Activated CD4-positive, alpha-beta memory T cell treated with anti-CD3 and anti-CD28 coated beads, Interleukin-2, amount 10 ng/mL, durations not matched to agents 7 days and 5 days (primary cell): ENCODE results near the gene BICRA. TPM values are rescaled to one million over a fixed set of nuclear protein-coding genes. Genes with fewer than 3 reads are reported as not detected.

Source experiments
- CTCF ChIA-PET: fragments of 350-600 bp; sonication (Branson Sonifier 250); formaldehyde crosslinking; loops from one replicate; lab custom pipeline; 2021; ENCODE audit warnings: antibody characterized with exemption, inconsistent platforms; lab: Charles Lee
- POLR2A ChIA-PET: fragments of 350-600 bp; sonication (Branson Sonifier 250); formaldehyde crosslinking; loops from one replicate; lab custom pipeline; 2021; ENCODE audit warnings: antibody characterized with exemption; lab: Charles Lee
- DNase-seq: peaks from one replicate; pipeline ENCODE4 v3.0.0-alpha.2; 2020
- H3K27ac Mint-ChIP-seq: one replicate; pipeline ENCODE4 v1.8.0; 2021; ENCODE audit warnings: mild to moderate bottlenecking, mixed read lengths
- H3K27me3 Mint-ChIP-seq: one replicate; pipeline ENCODE4 v1.8.0; 2021; ENCODE audit warnings: mixed read lengths
- H3K36me3 Mint-ChIP-seq: one replicate; pipeline ENCODE4 v1.8.0; 2021; ENCODE audit warnings: low read depth, mixed read lengths
- H3K4me1 Mint-ChIP-seq: one replicate; pipeline ENCODE4 v1.8.0; 2021; ENCODE audit warnings: mixed read lengths
- H3K4me3 Mint-ChIP-seq: one replicate; pipeline ENCODE4 v1.8.0; 2021; ENCODE audit warnings: mild to moderate bottlenecking, mixed read lengths
- H3K9me3 Mint-ChIP-seq: one replicate; pipeline ENCODE4 v1.8.0; 2021; ENCODE audit warnings: mixed read lengths
- total RNA-seq, 2 experiments: library from RNA; stranded (reverse); gene quantifications; one replicate each; pipeline ENCODE4 v1.2.3, GENCODE V29; 2021

BICRA gene
- total RNA-seq, 2 experiments from 2014 or later = 20.2 to 23.3 TPM

GRCh38 chr19:47697863-47698609 lies 89.1 kb downstream of the BICRA start:
- H3K27me3 Mint-ChIP-seq = no peaks in the 10 kb centered on the region
- peak overlapping the region; percentile 21 for H3K27ac Mint-ChIP-seq
- ChIA-PET POLR2A (interaction anchor here (0.7 kb wide), 2 partner anchors 210 to 261 kb away, joined by 3 read pairs; no protein-coding TSS in a partner anchor), CTCF (interaction anchor here (0.9 to 3.7 kb wide), 8 partner anchors 10 to 401 kb away, joined by 3 to 45 read pairs (median 5); partner anchors contain the start of gene KPTN)
- peak; percentile 69 for DNase-seq
- H3K36me3 Mint-ChIP-seq = peaks cover 17% of the 10 kb centered on the region
- H3K9me3 Mint-ChIP-seq = no peaks in the 10 kb centered on the region
- H3K4me1 Mint-ChIP-seq = no peaks in the 10 kb centered on the region
- H3K4me3 Mint-ChIP-seq = no peak overlapping the region

GRCh38 chr19:47698631-47699359 lies 89.9 kb downstream of the BICRA start:
- Mint-ChIP-seq H3K4me3 (no peak overlapping the region), H3K36me3 (peaks cover 22% of the 10 kb centered on the region), H3K27ac (no peak overlapping the region), H3K27me3 (no peaks in the 10 kb centered on the region), H3K9me3 (no peaks in the 10 kb centered on the region), H3K4me1 (no peaks in the 10 kb centered on the region)
- CTCF ChIA-PET = interaction anchor here (0.9 to 3.7 kb wide), 11 partner anchors 10 to 402 kb away, joined by 3 to 45 read pairs (median 5); no protein-coding TSS in a partner anchor
- POLR2A ChIA-PET = interaction anchor here (0.7 to 0.9 kb wide), 2 partner anchors 210 to 262 kb away, joined by 3 read pairs; no protein-coding TSS in a partner anchor
- no peak for DNase-seq

- ChIA-PET CTCF (interaction anchor here (0.6 to 3.7 kb wide), 14 partner anchors 9 to 425 kb away, joined by 3 to 45 read pairs (median 5); partner anchors contain the start of genes EHD2 and KPTN), POLR2A (interaction anchor here (0.9 kb wide), 1 partner anchor 263 kb away, joined by 3 read pairs; no protein-coding TSS in a partner anchor)
- H3K9me3 Mint-ChIP-seq = no peaks in the 10 kb centered on the region
- DNase-seq = peak; percentile 61
- H3K36me3 Mint-ChIP-seq = peaks cover 27% of the 10 kb centered on the region
- H3K4me3 Mint-ChIP-seq = no peak overlapping the region
- no peak overlapping the region for H3K27ac Mint-ChIP-seq
- no peaks in the 10 kb centered on the region for H3K4me1 Mint-ChIP-seq
- no peaks in the 10 kb centered on the region for H3K27me3 Mint-ChIP-seq
Observed at GRCh38 chr19:47699360-47699917, 90.5 kb downstream of the BICRA start.

GRCh38 chr19:47700934-47701716 lies 92.2 kb downstream of the BICRA start:
- POLR2A ChIA-PET = no interaction called here
- CTCF ChIA-PET = interaction anchor here (1.4 to 3.7 kb wide), 4 partner anchors 12 to 264 kb away, joined by 5 to 45 read pairs (median 6); partner anchors contain the start of genes EHD2 and KPTN
- H3K4me3 Mint-ChIP-seq = no peak overlapping the region
- no peak for DNase-seq
- H3K36me3 Mint-ChIP-seq = peaks cover 27% of the 10 kb centered on the region
- no peak overlapping the region for H3K27ac Mint-ChIP-seq
- no peaks in the 10 kb centered on the region for H3K4me1 Mint-ChIP-seq
- H3K27me3 Mint-ChIP-seq = no peaks in the 10 kb centered on the region
- no peaks in the 10 kb centered on the region for H3K9me3 Mint-ChIP-seq

GRCh38 chr19:47701717-47702552 lies 93.0 kb downstream of the BICRA start:
- no peaks in the 10 kb centered on the region for H3K9me3 Mint-ChIP-seq
- no peak overlapping the region for H3K27ac Mint-ChIP-seq
- CTCF ChIA-PET = interaction anchor here (6.5 kb wide), 1 partner anchor 266 kb away, joined by 154 read pairs; no protein-coding TSS in a partner anchor
- POLR2A ChIA-PET = no interaction called here
- no peak overlapping the region for H3K4me3 Mint-ChIP-seq
- H3K27me3 Mint-ChIP-seq = no peaks in the 10 kb centered on the region
- peaks cover 27% of the 10 kb centered on the region for H3K36me3 Mint-ChIP-seq
- no peak for DNase-seq
- no peaks in the 10 kb centered on the region for H3K4me1 Mint-ChIP-seq

- Mint-ChIP-seq H3K27ac (no peak overlapping the region), H3K9me3 (no peaks in the 10 kb centered on the region), H3K4me1 (peaks cover 2% of the 10 kb centered on the region), H3K36me3 (peaks cover 27% of the 10 kb centered on the region), H3K27me3 (no peaks in the 10 kb centered on the region), H3K4me3 (no peak overlapping the region)
- POLR2A ChIA-PET = no interaction called here
- no peak for DNase-seq
- CTCF ChIA-PET = interaction anchor here (0.6 to 6.5 kb wide), 2 partner anchors 145 to 267 kb away, joined by 3 to 154 read pairs; no protein-coding TSS in a partner anchor
Observed at GRCh38 chr19:47702671-47703070, 93.7 kb downstream of the BICRA start.

GRCh38 chr19:47703301-47703700 lies 94.4 kb downstream of the BICRA start:
- ChIA-PET CTCF (interaction anchor here (0.6 to 6.5 kb wide), 3 partner anchors 9 to 268 kb away, joined by 3 to 154 read pairs (median 7); partner anchors contain the start of gene EHD2), POLR2A (interaction anchor here (1.1 kb wide), 1 partner anchor 275 kb away, joined by 3 read pairs; no protein-coding TSS in a partner anchor)
- Mint-ChIP-seq H3K4me3 (no peak overlapping the region), H3K9me3 (no peaks in the 10 kb centered on the region), H3K36me3 (peaks cover 27% of the 10 kb centered on the region), H3K27ac (no peak overlapping the region), H3K4me1 (peaks cover 2% of the 10 kb centered on the region), H3K27me3 (no peaks in the 10 kb centered on the region)
- DNase-seq = no peak

GRCh38 chr19:47704024-47704423 lies 95.1 kb downstream of the BICRA start:
- Mint-ChIP-seq H3K36me3 (peaks cover 27% of the 10 kb centered on the region), H3K4me3 (no peak overlapping the region), H3K27ac (no peak overlapping the region), H3K9me3 (no peaks in the 10 kb centered on the region), H3K4me1 (peaks cover 2% of the 10 kb centered on the region), H3K27me3 (no peaks in the 10 kb centered on the region)
- DNase-seq = no peak
- ChIA-PET POLR2A (interaction anchor here (1.1 to 1.2 kb wide), 2 partner anchors 11 to 276 kb away, joined by 3 to 4 read pairs; no protein-coding TSS in a partner anchor), CTCF (interaction anchor here (1.5 to 6.5 kb wide), 4 partner anchors 9 to 276 kb away, joined by 3 to 154 read pairs (median 12); partner anchors contain the start of gene EHD2)

- CTCF ChIA-PET = interaction anchor here (0.7 to 6.5 kb wide), 5 partner anchors 8 to 276 kb away, joined by 3 to 154 read pairs (median 7); partner anchors contain the start of gene EHD2
- Mint-ChIP-seq H3K27ac (no peak overlapping the region), H3K4me3 (no peak overlapping the region), H3K27me3 (no peaks in the 10 kb centered on the region), H3K9me3 (no peaks in the 10 kb centered on the region), H3K36me3 (peaks cover 24% of the 10 kb centered on the region), H3K4me1 (peaks cover 2% of the 10 kb centered on the region)
- POLR2A ChIA-PET = interaction anchor here (1.1 to 1.2 kb wide), 2 partner anchors 11 to 277 kb away, joined by 3 to 4 read pairs; no protein-coding TSS in a partner anchor
- no peak for DNase-seq
Observed at GRCh38 chr19:47704656-47705055, 95.7 kb downstream of the BICRA start.

- DNase-seq = peak; percentile 82
- H3K4me3 Mint-ChIP-seq = no peak overlapping the region
- ChIA-PET CTCF (interaction anchor here (0.6 to 6.5 kb wide), 16 partner anchors 8 to 423 kb away, joined by 3 to 154 read pairs (median 3); partner anchors contain the start of genes KPTN and NOP53), POLR2A (interaction anchor here (0.7 to 1.6 kb wide), 4 partner anchors 269 to 279 kb away, joined by 3 to 5 read pairs (median 4); no protein-coding TSS in a partner anchor)
- no peaks in the 10 kb centered on the region for H3K9me3 Mint-ChIP-seq
- peaks cover 6% of the 10 kb centered on the region for H3K4me1 Mint-ChIP-seq
- H3K27ac Mint-ChIP-seq = no peak overlapping the region
- peaks cover 17% of the 10 kb centered on the region for H3K36me3 Mint-ChIP-seq
- peaks cover 8% of the 10 kb centered on the region for H3K27me3 Mint-ChIP-seq
Observed at GRCh38 chr19:47707135-47707925, 98.4 kb downstream of the BICRA start.
